Left lobe of liver (tissue), 2 donors: Measurements from ENCODE around the gene COL4A2. TPM values are rescaled to one million over a fixed set of nuclear protein-coding genes. Genes with fewer than 3 reads are reported as not detected.
"Not testable (repeated sequence)": the region's sequence is repeated elsewhere in the genome, so short reads cannot be mapped to it uniquely, and the experiment has no call there.

Source experiments
- ATAC-seq: fragments of 200-7000 bp; cut with Tn5 transposase; one replicate; pipeline ENCODE4 v1.9.1; 2020; ENCODE audit warnings: mild to moderate bottlenecking, moderate library complexity
- DNase-seq: peaks from one replicate; pipeline ENCODE4 v3.0.0-alpha.2; 2020; ENCODE audit warnings: low spot score
- total RNA-seq: library from RNA; stranded (reverse); gene quantifications from one replicate; pipeline ENCODE4 v1.2.1, GENCODE V29; 2021
- donor health status: DM: no; HTN: no; CAD: no; lungs with moderate emphysema.
- donor health status: DM: no; HTN: yes; CAD: no.

The COL4A2 gene
- total RNA-seq, 1 donor from 2014 or later = 12.4 TPM

- DNase-seq (no peak), ATAC-seq (no peak)
Observed at GRCh38 chr13:110480161-110480560, 173.1 kb downstream of the COL4A2 start.

DNA sequence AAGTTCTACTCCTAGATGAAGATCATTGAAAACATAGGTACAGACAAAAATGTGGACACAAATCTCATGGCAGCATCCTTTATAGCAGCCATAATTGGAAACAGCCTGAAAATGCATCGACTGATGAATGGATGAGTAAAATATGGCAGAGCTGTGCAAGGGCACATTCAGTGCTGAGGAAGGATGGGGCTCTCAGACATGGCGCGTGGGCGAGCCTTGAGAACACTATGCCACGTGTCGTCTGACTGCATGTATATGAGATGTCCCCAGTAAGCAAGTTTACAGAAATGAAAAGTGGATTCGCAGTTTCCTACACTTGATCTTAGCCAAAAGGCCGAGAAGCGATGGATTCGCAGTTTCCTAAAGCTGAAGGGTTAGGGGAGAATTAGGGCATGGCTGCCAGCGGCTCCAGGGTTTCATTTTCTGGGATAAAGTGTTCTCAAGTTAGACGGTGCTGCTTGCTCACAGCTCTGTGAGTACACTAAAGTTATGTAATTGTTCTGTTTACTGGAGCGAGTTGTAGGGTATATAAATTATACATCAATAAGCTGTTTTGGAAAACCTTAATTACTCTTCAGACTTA is 176.4 kb downstream of the COL4A2 start:
- ATAC-seq (no peak), DNase-seq (no peak)

DNA sequence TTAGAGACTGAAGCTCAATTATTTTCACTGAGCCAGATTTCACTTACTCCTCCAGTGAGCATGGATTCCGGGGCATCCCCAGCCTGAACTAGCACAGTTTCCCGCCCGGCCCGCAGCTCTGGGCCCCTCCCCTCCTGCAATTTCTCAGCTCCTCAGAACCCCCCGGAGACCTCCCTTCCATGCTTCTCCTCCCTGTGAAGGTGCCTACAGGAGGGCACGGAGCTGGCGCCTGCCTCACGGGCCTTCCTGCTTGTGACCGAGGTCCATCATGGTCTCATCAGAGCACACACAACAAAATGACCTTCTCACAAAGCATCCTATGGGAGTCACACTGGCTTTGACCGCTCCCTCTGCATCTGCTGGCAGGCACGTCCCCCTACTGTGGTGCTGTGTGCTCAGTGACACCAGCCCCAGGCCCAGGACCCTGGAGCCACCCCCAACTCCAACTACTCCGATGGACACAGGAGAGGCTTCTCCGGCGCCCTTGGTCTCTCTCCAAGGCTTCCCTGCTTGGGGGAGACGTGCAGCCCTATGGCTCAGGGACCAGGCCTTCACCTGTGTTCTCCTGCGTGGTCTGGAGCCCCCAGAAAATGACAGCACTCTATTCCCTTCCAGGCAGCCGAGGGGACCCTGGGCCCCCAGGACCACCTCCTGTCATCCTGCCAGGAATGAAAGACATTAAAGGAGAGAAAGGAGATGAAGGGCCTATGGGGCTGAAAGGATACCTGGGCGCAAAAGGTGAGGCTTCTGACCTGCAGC is 177.4 kb downstream of the COL4A2 start:
- DNase-seq (no peak), ATAC-seq (no peak)

DNA sequence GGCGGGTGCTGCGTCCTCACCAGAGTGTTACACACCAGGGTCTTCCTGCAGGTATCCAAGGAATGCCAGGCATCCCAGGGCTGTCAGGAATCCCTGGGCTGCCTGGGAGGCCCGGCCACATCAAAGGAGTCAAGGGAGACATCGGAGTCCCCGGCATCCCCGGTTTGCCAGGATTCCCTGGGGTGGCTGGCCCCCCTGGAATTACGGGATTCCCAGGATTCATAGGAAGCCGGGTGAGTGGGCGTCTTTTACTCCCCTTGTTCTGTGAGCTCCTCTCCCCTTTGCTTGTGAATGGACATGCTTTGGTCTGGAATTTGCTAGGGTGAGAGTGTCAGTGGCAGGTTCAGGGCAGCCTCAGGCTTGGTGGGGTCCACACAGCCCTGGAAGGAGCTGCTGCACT is 178.5 kb downstream of the COL4A2 start:
- no peak for ATAC-seq
- no peak for DNase-seq

GRCh38 chr13:110486061-110486715 is 179.1 kb downstream of the COL4A2 start:
- ATAC-seq = no peak
- DNase-seq = no peak

DNA sequence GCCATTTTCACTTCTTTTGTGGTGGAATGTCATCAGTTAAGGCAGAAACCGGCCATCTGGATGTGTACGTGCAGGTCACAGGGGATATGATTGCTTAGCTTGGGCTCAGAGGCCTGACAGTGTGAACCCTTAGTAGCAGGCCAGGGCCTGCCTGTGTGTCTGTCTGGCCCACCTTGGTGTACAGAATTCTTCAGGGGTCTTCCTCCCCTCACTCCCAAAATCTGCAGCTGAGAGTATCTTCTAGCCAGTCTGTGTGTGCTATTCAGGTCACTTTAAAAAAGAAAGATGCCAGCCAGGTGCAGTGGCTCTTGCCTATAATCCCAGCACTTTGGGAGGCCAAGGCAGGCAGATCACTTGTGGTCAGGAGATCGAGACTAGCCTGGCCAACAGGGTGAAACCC is 179.8 kb downstream of the COL4A2 start:
- not testable (repeated sequence) for ATAC-seq, DNase-seq

GRCh38 chr13:110490009-110490770 is 183.1 kb downstream of the COL4A2 start:
- ATAC-seq = peak; percentile 26
- DNase-seq = no peak

DNA sequence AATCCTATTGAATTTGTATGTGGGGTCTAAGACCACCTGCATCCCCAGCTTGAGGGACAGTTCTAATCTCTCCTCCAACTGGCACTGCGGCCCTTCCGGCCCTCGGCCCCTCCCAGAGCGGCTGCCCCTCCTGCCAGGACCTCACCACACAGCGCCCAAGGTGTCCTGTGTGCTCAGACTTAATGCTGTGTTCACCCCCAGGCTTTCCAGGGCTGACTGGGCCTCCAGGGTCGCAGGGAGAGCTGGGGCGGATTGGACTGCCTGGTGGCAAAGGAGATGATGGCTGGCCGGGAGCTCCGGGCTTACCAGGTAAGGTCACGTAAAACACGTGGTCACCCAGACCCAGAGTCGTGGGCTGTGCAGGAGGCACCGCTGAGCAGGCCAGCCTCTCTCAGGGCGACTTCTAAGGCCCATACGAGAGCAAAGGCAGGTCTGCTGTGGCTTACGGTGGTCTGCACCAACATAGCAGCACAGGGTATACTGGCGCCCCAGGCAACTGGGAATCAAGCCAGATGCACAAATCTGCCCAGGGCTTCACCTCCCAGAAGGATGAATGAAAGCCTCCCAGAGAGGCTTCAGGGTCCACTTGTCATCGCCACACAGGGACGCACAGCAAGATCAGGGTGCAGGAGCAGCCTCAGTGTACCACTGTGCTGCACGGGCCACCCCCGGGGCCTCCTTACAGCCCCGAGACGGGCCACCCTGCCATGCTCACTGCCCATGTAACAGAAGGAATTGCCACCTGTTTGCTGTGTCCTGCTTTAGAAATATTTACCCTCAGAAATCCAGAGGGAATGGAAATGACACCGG is 185.0 kb downstream of the COL4A2 start:
- ATAC-seq = no peak
- DNase-seq = no peak

GRCh38 chr13:110492679-110493593 is 185.9 kb downstream of the COL4A2 start:
- DNase-seq (no peak), ATAC-seq (no peak)

- ATAC-seq = no peak
- DNase-seq = no peak
Observed at GRCh38 chr13:110493613-110494012, 186.5 kb downstream of the COL4A2 start.

- DNase-seq (no peak), ATAC-seq (no peak)
Observed at GRCh38 chr13:110495376-110495775, 188.3 kb downstream of the COL4A2 start.

GRCh38 chr13:110495881-110496280 is 188.8 kb downstream of the COL4A2 start:
- ATAC-seq (no peak), DNase-seq (no peak)

DNA sequence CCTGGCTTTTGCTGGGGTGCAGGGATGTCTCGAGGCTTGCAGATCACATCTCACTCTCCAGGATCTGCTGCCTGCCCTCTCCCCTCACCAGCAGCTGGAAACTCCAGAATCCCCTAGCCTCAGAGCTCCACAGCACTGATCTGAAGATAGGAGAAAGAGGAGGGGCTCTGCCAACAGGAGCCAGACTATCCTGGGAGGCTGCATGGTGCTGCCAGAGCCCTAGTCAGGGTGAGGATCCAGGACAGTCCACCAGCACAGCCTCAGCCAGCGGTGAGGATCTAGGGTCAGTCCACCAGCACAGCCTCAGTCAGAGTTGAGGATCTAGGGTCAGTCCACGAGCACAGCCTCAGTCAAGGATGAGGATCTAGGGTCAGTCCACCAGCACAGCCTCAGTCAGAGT is 189.2 kb downstream of the COL4A2 start:
- ATAC-seq = no peak
- no peak for DNase-seq

- DNase-seq (peak; percentile 58), ATAC-seq (peak; percentile 81)
Observed at GRCh38 chr13:110497003-110497402, 189.9 kb downstream of the COL4A2 start.

GRCh38 chr13:110497896-110498295 is 190.8 kb downstream of the COL4A2 start:
- not testable (repeated sequence) for ATAC-seq, DNase-seq

DNA sequence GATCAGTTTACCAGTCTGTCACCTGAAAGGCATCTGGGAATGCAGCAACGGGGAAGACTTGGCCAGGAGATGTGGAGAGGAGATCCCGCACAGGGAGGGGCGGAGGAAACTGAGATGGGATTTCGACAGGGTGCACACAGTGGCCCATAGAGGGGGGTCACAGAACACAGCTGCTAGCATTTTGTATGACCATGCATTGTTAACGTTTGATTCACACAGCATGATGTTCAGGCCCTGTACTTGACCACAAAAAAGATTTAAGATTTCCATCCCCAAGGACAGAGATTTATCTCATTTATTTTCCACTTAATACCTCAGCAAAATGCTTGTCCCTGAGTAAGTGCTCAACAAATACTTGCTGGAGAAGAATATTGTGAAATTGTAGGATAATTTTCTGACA is 191.2 kb downstream of the COL4A2 start:
- DNase-seq (no peak), ATAC-seq (no peak)

GRCh38 chr13:110498765-110499164 is 191.7 kb downstream of the COL4A2 start:
- no peak for DNase-seq
- no peak for ATAC-seq

GRCh38 chr13:110499621-110500281 is 192.7 kb downstream of the COL4A2 start:
- ATAC-seq = no peak
- no peak for DNase-seq

GRCh38 chr13:110500341-110500740 is 193.3 kb downstream of the COL4A2 start:
- no peak for ATAC-seq
- DNase-seq = no peak
